HG02678 (cell line): ENCODE data around the gene WDR18.

Experiments used
- ATAC-seq: cut with Tn5 transposase; IDR thresholded peaks from one replicate; pipeline ENCODE4 v1.9.1; 2021; ENCODE audit warnings: mild to moderate bottlenecking, moderate library complexity; ENCODE audit not compliant: unreplicated experiment

Gene WDR18

DNA sequence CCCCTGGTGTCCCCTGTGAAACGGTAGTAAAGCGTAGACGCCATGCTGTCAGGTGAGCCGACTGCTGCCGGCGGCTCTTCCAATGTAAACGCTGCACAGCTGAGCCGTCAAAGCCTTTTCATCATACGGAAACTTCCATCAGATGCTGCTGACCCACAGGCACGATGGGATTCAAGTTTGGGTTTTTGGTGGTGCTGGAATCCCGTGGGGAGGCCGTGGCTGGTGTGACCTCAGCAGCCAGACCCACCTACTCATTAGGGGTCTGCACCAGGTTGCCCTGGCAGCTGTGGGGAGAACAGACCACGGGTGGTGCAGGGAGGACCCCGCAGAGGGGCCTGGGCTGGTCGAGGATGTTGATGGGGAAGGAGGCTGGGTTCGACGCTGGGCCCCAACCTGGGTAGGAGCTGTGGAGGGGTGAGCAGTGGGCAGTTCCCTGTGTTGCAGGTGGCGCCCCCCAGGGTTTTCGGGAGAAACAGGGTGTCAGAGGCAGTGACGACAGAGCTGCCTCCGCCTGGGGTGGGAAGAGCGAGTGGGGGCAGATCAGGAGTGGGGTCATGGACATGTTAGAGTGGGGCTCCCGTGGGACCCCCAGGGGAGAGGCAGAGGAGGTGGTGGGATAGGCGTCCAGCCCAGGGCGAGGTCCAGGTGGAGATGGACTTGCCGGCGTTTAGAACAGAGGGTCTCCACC is 22.7 kb downstream of the WDR18 start:
- ATAC-seq: no peak

GRCh38 chr19:1007399-1008251 is 23.5 kb downstream of the WDR18 start:
- ATAC-seq: no peak

DNA sequence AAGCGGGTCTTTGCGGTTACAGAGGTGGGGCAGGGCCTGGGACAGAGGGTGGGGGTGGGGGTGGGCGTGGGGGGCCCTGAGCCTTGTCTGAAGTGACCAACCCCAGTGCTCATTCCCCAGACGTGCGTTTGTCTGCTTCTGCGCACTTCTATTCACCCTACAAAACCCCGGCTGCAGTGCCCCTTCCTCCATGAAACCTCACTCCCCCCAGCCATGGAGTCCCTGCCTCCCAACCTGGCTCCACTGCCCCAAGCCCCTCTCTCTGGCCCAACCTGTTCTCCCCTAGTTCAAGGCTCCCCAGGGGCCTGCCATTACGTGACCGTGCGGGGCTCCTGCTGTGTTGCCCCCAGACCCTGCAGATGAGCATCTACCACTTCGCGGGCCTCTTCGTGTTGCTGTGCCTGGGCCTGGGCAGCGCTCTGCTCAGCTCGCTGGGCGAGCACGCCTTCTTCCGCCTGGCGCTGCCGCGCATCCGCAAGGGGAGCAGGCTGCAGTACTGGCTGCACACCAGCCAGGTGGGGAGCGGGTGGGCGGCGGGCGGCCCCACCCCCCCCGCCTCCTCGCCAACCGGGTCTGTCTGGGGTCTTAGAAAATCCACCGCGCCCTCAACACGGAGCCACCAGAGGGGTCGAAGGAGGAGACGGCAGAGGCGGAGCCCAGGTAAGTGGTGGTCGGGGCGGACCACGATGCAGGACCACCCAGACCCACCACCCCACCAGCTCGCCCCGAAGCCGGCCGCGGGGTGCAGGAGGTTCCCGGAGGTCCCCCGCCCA is 24.3 kb downstream of the WDR18 start:
- ATAC-seq: no peak

- no peak for ATAC-seq
These were observed 25.2 kb downstream of the WDR18 start for GRCh38 chr19:1009041-1009980.

DNA sequence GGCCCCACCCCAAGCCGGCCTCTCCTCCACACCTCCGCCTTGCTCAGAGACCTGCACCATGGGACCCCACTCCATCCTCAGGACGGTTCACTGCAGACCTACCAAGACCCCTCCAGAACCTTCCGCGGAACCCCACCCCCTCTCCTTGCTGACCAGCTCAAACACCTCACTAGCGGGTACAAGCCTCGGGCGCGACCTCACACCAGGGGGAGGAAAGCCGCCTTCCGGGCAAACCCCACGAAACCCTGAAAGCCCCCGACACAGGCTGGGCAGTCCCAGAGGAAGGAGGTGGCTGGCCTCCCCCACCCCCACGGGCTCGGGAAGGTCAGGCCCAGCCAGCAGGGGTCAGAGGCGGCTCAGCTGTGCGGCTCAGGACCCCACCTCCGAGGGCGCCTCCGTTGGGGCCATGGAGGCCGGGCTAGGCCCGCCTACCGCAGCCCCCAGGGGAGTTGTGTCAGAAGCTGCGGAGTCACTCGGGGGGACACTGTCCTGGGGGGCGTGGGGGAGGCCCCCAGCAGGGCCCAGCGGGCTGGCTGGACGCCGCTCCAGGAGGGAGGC is 25.9 kb downstream of the WDR18 start:
- no peak for ATAC-seq

DNA sequence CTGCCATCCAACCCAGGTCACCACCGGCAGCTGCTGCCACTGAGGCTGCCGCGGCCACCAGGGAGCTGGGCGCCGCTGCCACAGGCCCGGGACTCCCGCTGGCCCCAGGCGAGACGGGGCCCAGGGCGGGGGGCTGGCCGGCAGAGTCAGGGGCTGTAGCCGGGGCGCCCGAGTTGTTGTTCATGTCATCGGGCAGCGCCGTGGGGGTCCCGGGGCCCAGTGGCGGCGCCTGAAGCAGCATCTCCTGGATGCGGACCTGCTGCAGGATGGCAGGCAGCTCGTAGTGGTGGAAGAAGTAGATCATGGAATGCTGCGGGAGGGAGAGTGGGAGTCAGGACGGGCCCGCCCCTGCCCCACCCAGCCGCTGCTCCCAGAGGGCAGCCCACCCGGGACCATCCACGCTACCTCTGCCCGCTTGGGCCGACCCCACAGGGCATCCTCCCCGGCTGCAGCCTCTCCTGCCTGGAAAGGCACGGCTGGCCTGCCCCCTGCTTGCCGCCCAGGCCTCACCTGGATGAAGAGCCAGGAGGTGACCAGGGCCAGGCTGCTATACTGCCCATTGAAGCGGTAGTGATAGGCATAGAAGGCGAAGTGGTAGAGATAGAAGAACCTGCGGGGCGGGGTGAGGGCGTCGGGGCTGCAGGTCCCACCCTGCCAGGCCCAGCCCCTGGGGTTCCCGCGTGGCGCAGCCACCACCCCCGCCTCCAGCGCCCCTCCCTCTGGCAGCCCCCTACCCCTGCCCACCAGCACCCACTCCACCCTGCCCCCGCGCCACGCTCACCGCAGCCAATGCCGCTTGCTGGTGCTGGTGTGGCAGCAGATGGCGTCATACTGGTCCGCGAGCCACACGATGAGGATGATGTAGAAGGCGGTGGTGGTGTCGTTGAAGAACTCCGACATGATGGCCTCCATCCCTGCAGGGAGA is 26.7 kb downstream of the WDR18 start:
- ATAC-seq: no peak

- no peak for ATAC-seq
These were observed 27.7 kb downstream of the WDR18 start for GRCh38 chr19:1011831-1012333.

DNA sequence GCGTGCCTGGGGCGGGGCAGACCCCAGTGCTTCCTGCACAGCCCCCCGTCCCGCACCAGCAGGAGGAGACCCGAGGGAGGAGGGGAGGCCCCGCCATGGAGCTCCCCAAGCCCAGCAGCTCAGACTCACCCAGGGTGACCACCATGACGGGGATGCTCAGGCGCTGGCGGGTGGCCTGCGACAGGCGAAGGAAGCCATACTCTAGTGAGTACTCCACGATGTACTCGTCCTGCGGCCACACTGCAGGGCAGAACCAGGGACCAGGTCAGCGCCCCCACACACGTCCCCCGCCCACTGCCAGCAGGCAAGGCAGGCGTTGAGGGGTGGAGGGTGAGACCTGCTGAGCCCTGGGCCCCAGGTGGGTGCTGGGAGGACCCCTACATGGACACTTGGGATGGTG is 28.2 kb downstream of the WDR18 start:
- no peak for ATAC-seq

DNA sequence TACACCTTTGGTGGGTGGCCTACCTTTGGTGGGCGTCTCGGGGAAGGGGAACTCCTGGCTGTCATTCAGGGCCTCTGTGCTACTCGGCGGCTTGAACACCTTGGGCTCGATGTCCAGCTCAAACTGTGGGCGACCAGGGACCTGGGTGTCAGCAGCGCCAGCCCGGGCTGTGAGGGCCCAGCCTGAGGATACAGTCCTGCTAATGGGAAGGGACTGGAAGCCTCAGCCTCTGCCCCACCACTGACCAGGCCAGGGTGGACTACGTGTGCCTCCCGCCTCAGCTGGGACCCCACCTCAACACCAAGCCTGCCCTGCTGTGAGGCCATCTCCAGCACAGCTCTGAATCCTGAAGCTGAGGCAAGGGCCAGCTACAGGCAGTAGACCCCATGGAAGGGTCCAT is 29.1 kb downstream of the WDR18 start:
- no peak for ATAC-seq

DNA sequence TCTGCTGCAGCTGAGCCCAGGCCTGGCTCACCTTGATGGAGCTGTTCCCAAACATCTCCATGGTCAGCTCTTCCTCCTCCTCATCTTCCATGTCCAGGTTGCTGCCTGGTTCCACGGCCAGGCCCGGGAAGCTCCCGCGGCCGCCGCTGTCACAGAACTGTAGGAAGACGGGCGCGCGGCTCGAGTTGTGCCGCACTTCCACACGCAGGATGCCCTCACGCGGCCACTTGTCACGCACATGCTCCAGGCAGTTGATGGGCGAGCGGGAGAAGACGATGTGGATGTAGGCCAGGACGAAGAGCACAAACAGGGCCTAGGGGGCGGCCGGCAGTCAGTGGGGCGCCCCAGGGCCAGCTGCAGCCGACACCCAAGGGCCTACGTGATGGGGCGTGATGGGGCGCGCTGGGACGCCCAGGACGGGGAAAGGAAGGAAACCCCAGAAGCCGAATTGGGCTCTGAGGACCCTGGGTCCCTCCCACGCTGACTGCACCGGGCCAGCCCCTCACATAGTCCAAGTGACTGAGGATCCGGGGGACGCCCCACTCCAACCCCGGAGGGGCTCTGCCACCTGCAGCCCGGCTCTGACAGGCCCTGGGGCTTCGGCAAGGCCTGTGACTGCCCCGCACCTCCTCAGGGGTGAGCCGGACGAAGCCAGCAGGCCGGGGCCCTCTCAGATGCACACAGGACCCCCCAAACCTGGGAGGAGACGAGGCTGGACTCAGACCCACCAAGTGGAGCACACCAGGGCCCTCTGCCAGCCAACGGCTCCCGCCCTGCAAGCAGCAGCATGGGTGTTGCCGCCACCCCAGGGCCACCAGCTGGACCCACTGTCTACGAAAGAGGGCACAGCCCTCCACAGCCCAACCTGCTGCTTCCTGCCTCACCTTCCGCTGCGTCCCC is 30.3 kb downstream of the WDR18 start:
- no peak for ATAC-seq

DNA sequence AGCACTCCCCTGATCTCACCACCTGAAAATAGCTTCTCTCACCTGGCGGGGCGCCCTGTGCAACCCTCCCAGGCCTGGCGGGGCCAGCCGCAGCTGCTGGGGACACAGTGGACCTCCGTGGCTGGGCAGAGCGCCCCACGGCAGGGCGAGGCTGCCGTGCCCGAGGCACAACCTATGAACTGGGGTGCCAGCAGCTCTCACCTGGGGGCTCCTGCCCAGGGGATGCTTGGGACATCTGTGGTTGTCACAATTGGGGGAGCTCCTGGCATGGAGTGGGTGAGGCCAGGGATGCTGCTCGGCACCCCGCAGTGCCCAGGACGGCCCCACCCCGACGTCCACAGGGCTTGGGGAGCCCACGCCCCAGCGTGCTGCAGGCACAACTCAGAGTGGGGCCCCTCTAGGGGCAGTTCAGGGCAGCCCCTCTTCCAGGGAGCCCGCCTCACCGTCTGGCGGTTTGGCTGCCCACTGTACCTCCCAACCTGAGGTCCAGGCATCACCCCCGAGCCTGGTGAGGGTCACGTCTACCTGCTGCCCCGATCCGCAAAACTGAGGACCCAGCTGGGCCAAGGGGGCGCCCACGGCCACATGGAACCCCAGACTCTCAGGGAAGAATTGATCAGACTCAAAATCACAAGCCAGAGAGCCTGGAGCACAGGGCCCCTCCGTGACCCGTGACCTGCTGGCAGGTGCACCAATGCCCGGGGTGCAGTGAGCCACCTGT is 31.1 kb downstream of the WDR18 start:
- no peak for ATAC-seq

DNA sequence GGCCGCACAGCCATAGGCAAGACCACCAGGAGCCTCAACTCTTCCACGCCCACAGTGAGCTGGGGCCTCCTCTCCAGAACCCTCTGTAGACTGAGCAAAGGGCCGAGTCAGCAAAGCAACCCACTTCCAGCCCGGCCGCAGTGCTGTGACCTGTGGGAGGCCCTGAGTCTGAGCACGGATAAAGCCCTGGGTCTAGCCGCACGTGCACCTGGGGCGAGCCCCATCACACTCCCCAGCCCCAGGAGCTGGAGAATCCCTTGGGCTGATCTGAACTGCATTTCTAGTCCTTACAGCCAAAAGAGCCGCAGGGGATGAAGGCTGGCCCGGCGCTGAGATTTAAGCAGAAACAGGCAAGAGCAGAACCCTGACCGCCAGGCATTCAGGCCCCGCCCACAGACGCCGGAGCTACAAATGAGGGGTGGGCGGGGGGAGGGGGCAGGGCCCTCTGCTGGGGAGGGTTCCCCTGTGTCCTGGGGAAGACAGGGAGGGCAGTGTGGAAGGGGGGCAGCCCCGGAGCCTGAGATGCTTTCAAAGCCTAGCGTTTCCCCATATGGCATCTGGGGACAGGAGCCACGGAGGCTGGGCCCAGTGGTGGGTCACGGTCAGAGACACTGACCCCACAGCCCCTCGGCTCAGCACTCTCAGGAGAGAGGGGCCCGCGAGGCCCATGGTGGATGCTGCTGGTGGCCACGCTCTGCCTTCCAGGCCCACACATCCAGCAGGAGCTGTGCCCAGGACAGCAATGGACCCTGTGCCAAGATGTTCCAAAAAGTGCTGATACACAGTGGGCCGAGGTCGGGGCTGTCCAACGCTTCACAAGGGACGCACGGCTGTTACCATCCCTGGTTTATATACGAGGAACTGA is 31.9 kb downstream of the WDR18 start:
- no peak for ATAC-seq

- ATAC-seq: no peak
These were observed 32.5 kb downstream of the WDR18 start for GRCh38 chr19:1016647-1017114.

DNA sequence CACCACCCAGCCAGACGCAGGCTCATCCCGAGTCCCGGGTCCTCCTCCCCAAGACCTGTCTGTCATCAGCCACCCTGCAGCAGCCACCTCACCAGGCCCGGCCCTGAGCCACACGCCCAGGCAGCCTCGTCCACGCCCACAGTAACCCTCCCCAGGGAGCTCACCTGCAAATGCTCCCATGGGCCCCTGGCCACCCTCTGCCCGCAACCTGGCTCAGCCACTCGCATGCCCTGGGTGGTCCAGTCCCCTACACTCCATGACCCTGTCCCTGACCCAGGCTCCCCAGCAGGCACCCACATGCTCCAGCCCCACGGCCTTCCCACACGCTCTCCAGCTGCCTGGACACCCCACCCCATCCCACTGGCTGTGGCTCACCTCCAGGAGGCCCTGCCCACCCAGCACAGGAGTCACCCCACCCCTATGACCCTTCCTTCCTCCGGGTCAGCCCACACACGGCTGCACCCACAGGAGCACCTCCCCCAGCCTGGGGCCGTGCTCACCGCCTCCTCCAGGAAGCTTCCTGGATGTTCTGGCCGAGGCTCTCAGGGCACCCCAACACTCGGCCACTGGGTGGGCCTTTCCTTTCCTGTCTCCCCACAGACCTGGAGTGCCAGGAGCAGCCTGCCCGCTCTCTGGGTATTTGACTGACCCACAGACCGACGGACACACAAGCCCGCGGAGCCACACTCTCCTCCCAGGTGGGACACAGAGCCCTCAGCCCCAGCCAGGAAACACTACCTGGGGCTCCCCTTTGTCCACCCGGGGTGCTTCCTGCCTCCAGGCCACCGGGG is 33.2 kb downstream of the WDR18 start:
- ATAC-seq: no peak

- no peak for ATAC-seq
These were observed 33.8 kb downstream of the WDR18 start for GRCh38 chr19:1017906-1018305.
